ENCODE data around the gene YEATS2. TPM values are rescaled to one million over a fixed set of nuclear protein-coding genes. Genes with fewer than 3 reads are reported as not detected.

YEATS2 gene
- total and polyA plus RNA-seq, 2 experiments from 2014 or later, result 15.2 to 72.8 TPM

- Mint-ChIP-seq H3K36me3 (ENCODE audit: low read depth) (no peaks in the 10 kb centered on the region), H3K27ac (no peak overlapping the region), H3K4me1 (no peaks in the 10 kb centered on the region), H3K4me3 (no peak overlapping the region), H3K27me3 (ENCODE audit: insufficient read depth, low read depth, poor library complexity) (no peaks in the 10 kb centered on the region), H3K9me3 (no peaks in the 10 kb centered on the region)
- DNase-seq (ENCODE audit: low spot score), result no peak
- no peak for ATAC-seq
- no peak overlapping the region for H3K4me3 ChIP-seq
- no peaks in the 10 kb centered on the region for H3K79me2 ChIP-seq (replicated peaks; ENCODE audit: insufficient read depth)
- H2AFZ ChIP-seq, result no peak overlapping the region
- no peaks in the 10 kb centered on the region for H3K27me3 ChIP-seq (ENCODE audit: insufficient read depth)
- H3F3A ChIP-seq (replicated peaks; ENCODE audit: low read depth), result no peaks in the 10 kb centered on the region
- no peak overlapping the region for H3K27ac ChIP-seq (ENCODE audit: low read depth)
- H4K20me1 ChIP-seq (replicated peaks; ENCODE audit: insufficient read depth), result no peaks in the 10 kb centered on the region
- H3K9me2 ChIP-seq (ENCODE audit: insufficient read depth), result no peaks in the 10 kb centered on the region
- no peak overlapping the region for H3K4me2 ChIP-seq
- no peaks in the 10 kb centered on the region for H3K36me3 ChIP-seq (ENCODE audit: insufficient read depth)
- TF ChIP-seq, protein P1, sequence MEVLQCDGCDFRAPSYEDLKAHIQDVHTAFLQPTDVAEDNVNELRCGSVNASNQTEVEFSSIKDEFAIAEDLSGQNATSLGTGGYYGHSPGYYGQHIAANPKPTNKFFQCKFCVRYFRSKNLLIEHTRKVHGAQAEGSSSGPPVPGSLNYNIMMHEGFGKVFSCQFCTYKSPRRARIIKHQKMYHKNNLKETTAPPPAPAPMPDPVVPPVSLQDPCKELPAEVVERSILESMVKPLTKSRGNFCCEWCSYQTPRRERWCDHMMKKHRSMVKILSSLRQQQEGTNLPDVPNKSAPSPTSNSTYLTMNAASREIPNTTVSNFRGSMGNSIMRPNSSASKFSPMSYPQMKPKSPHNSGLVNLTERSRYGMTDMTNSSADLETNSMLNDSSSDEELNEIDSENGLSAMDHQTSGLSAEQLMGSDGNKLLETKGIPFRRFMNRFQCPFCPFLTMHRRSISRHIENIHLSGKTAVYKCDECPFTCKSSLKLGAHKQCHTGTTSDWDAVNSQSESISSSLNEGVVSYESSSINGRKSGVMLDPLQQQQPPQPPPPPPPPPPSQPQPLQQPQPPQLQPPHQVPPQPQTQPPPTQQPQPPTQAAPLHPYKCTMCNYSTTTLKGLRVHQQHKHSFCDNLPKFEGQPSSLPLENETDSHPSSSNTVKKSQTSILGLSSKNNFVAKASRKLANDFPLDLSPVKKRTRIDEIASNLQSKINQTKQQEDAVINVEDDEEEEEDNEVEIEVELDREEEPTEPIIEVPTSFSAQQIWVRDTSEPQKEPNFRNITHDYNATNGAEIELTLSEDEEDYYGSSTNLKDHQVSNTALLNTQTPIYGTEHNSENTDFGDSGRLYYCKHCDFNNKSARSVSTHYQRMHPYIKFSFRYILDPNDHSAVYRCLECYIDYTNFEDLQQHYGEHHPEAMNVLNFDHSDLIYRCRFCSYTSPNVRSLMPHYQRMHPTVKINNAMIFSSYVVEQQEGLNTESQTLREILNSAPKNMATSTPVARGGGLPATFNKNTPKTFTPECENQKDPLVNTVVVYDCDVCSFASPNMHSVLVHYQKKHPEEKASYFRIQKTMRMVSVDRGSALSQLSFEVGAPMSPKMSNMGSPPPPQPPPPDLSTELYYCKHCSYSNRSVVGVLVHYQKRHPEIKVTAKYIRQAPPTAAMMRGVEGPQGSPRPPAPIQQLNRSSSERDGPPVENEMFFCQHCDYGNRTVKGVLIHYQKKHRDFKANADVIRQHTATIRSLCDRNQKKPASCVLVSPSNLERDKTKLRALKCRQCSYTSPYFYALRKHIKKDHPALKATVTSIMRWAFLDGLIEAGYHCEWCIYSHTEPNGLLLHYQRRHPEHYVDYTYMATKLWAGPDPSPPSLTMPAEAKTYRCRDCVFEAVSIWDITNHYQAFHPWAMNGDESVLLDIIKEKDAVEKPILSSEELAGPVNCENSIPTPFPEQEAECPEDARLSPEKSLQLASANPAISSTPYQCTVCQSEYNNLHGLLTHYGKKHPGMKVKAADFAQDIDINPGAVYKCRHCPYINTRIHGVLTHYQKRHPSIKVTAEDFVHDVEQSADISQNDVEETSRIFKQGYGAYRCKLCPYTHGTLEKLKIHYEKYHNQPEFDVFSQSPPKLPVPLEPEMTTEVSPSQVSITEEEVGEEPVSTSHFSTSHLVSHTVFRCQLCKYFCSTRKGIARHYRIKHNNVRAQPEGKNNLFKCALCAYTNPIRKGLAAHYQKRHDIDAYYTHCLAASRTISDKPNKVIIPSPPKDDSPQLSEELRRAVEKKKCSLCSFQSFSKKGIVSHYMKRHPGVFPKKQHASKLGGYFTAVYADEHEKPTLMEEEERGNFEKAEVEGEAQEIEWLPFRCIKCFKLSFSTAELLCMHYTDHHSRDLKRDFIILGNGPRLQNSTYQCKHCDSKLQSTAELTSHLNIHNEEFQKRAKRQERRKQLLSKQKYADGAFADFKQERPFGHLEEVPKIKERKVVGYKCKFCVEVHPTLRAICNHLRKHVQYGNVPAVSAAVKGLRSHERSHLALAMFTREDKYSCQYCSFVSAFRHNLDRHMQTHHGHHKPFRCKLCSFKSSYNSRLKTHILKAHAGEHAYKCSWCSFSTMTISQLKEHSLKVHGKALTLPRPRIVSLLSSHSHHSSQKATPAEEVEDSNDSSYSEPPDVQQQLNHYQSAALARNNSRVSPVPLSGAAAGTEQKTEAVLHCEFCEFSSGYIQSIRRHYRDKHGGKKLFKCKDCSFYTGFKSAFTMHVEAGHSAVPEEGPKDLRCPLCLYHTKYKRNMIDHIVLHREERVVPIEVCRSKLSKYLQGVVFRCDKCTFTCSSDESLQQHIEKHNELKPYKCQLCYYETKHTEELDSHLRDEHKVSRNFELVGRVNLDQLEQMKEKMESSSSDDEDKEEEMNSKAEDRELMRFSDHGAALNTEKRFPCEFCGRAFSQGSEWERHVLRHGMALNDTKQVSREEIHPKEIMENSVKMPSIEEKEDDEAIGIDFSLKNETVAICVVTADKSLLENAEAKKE (CRISPR knock-in tag; IDR thresholded peaks at IDR 0.05), result no peak
- TF ChIP-seq CREB1 (CRISPR knock-in tag; IDR thresholded peaks at IDR 0.05; ENCODE audit: low read depth) (no peak), EZH2phosphoT487 (IDR thresholded peaks at IDR 0.05; ENCODE audit: unreplicated experiment) (no peak), ZNF331 (CRISPR knock-in tag; IDR thresholded peaks at IDR 0.05; ENCODE audit: low read depth) (no peak), ZNF114 (CRISPR knock-in tag; IDR thresholded peaks at IDR 0.05) (no peak), CTCF (conservative IDR thresholded peaks at IDR 0.05; ENCODE audit: low read depth in 2 of 2) (no peak), NANOG (IDR thresholded peaks at IDR 0.05; ENCODE audit: borderline replicate concordance) (no peak), EZH2 (IDR thresholded peaks at IDR 0.05; ENCODE audit: low read depth, unreplicated experiment) (no peak), POLR2AphosphoS5 (IDR thresholded peaks at IDR 0.05; ENCODE audit: low read depth) (no peak), STAT1 (IDR thresholded peaks at IDR 0.05; ENCODE audit: unreplicated experiment) (no peak), JUNB (IDR thresholded peaks at IDR 0.05; ENCODE audit: unreplicated experiment) (no peak)
- TF ChIP-seq, protein P2, sequence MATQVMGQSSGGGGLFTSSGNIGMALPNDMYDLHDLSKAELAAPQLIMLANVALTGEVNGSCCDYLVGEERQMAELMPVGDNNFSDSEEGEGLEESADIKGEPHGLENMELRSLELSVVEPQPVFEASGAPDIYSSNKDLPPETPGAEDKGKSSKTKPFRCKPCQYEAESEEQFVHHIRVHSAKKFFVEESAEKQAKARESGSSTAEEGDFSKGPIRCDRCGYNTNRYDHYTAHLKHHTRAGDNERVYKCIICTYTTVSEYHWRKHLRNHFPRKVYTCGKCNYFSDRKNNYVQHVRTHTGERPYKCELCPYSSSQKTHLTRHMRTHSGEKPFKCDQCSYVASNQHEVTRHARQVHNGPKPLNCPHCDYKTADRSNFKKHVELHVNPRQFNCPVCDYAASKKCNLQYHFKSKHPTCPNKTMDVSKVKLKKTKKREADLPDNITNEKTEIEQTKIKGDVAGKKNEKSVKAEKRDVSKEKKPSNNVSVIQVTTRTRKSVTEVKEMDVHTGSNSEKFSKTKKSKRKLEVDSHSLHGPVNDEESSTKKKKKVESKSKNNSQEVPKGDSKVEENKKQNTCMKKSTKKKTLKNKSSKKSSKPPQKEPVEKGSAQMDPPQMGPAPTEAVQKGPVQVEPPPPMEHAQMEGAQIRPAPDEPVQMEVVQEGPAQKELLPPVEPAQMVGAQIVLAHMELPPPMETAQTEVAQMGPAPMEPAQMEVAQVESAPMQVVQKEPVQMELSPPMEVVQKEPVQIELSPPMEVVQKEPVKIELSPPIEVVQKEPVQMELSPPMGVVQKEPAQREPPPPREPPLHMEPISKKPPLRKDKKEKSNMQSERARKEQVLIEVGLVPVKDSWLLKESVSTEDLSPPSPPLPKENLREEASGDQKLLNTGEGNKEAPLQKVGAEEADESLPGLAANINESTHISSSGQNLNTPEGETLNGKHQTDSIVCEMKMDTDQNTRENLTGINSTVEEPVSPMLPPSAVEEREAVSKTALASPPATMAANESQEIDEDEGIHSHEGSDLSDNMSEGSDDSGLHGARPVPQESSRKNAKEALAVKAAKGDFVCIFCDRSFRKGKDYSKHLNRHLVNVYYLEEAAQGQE (IDR thresholded peaks at IDR 0.05; ENCODE audit: unreplicated experiment), result no peak
- TF ChIP-seq, protein P3, sequence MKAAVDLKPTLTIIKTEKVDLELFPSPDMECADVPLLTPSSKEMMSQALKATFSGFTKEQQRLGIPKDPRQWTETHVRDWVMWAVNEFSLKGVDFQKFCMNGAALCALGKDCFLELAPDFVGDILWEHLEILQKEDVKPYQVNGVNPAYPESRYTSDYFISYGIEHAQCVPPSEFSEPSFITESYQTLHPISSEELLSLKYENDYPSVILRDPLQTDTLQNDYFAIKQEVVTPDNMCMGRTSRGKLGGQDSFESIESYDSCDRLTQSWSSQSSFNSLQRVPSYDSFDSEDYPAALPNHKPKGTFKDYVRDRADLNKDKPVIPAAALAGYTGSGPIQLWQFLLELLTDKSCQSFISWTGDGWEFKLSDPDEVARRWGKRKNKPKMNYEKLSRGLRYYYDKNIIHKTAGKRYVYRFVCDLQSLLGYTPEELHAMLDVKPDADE (IDR thresholded peaks at IDR 0.05), result no peak
- no peaks in the 10 kb centered on the region for H3K4me1 ChIP-seq (ENCODE audit: insufficient read depth)
Measured at GRCh38 chr3:183687705-183688104, 9.9 kb upstream of the YEATS2 start.

Data from GM23338 (cell line).